Measurements from ENCODE around the gene TIMM22.

DNA sequence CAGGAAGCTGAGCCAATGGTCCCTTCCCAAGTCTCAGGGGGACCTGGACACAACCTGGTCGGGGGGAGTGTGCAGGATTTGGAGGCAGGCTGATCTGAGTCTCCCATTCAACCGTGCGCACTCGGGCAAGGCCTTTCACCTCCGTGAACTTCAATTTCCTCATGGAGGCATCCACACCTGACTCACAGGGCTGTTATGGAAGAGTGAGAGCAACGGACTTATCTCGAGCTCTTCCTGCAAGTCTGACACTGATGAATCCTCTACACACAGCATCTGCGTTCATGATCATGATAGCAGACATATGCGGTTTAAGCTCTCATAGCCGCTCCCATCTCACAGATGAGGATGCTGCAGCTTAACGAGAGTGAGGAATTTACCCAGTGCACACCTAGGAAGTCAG, 21.6 kb downstream of the TIMM22 start:
- TF ChIP-seq EZH2 (IDR thresholded peaks at IDR 0.05) (no peak), POLR2AphosphoS5 (IDR thresholded peaks at IDR 0.05; ENCODE audit: borderline replicate concordance, low read depth, low read length) (no peak), FOXP2 (optimal IDR thresholded peaks at IDR 0.05; ENCODE audit: control extremely low read depth, extremely low read length, insufficient read depth) (no peak)
